SW 1271 (cell line): ENCODE measurements around the gene SLC5A10.
A peak's percentile ranks its signal among the peaks of the same experiment; 100 is the strongest.

ENCODE experiments used
- DNase-seq, 2 experiments: peaks; one replicate each; lab custom pipeline; 2025; lab: John Stamatoyannopoulos, UW

SLC5A10 gene

DNA sequence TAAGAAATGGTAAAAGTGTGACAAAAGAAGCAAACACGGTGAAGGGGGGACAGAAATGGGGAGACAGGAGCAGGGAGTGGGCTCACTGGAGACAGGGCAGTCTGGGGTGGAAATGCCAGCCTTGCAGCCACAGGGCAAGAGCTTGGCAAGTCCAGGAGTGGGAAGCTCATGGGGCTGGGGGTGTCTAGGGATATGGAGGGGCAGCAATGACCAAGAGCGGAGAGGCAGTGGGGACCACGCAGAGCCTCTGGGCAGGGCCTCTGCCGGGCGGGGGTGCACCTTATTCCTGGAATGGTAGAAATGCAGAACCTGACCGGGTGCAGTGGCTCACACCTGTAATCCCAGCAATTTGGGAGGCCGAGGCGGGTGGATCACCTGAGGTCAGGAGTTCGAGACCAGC is 12.6 kb downstream of the SLC5A10 start:
- no peak for DNase-seq

- no peak for DNase-seq
Observed at GRCh38 chr17:18965530-18966236, 13.7 kb downstream of the SLC5A10 start.

GRCh38 chr17:18966831-18967624 is 15.1 kb downstream of the SLC5A10 start:
- DNase-seq, result no peak

GRCh38 chr17:18967916-18968315 is 16.0 kb downstream of the SLC5A10 start:
- DNase-seq, result no peak

GRCh38 chr17:18968345-18968744 is 16.4 kb downstream of the SLC5A10 start:
- no peak for DNase-seq

DNA sequence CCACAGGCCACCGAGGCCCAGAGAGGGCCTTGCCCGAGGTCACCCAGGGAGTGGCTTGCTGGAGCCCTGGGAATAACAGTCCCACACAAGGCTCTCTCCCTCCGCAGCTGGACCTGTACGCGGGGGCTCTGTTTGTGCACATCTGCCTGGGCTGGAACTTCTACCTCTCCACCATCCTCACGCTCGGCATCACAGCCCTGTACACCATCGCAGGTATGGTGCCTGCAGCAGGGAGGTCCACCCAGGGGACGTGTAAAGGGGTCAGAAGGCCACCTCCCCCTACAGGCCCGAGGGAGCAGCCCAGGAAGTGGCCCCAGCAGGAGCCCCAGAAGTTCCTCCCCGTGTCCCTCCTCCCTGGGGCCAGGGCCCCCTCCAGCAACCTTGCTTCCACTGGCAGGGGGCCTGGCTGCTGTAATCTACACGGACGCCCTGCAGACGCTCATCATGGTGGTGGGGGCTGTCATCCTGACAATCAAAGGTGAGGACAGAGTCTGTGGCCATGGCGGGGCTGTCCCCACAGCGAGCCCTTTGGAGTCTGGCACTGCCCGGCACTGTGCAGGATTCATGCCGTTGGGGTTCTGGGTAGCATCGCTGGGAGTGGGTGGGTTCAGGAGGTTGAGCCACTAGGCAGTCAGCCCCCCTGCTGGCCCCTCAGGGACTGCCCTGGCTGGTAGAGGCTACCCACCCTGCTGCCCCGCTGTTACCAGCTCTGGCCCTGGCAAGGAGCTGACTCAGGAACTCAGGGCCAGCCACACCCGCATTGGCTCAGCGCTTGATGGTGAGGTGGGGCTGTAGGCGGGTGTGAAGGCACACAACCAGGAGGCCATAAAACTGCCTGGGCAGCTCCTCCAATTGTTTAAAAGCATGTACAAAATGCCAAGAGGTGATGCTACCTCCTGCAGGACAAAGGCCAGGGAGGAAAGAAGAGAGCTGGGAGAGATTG is 17.3 kb downstream of the SLC5A10 start:
- peak in 1 of 2 experiments; percentile 33 for DNase-seq

- no peak for DNase-seq
Observed at GRCh38 chr17:18970582-18971480, 18.9 kb downstream of the SLC5A10 start.

DNA sequence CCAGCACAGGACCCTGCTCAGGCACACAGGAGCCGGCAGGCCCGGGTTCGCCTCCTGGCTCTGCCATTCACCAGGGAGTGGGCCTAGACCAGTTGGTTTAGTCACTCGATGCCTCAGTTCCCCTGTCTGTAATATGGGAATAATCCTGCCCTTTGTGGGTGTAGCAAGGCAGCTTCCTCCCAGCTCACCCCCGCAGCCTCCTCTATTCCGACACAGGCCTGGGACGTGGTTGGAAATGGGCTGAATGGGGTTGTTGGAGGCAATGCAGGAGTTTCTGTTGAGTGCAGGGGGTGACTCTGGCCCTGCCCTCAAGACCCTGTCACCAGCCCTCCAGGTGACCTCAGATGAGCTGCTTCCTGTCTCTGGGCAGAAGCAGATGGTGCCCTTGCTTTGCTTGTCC is 19.8 kb downstream of the SLC5A10 start:
- DNase-seq, result no peak

DNA sequence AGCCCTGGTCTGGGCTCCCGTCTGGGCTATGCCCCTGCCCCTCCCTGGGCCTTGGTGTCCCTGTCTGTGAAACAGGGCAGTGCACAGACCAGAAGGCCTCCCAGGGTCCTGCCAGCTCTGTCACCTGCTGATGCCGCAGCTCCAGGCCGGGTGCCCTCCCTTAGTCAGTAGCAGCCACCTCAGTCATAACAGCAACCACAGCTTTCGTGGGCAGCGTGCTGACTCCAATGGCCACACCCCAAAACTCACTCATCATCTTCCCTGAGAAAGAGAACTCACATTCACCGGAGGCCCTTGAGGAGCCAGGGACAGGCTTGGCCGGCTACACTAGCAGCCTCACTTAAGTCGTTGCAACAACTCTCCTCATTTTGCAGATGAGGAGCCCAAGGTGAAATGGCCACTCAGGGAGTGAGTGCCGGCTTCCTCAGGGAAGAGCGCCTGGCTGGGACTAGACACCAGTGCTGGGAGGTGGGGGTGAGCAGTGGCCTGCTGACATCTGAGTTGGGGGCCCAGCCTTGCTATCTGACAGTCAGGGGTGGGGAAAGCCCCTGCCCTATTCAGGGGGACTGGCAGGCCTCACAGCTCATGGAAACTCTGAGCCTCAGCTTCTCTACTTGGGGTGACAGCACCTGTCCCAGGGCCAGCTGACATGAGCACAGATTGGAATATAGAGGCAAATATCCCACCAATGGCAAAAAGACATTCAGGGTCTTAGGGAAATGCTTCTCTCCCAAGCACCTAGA is 22.6 kb downstream of the SLC5A10 start:
- DNase-seq, result no peak

DNA sequence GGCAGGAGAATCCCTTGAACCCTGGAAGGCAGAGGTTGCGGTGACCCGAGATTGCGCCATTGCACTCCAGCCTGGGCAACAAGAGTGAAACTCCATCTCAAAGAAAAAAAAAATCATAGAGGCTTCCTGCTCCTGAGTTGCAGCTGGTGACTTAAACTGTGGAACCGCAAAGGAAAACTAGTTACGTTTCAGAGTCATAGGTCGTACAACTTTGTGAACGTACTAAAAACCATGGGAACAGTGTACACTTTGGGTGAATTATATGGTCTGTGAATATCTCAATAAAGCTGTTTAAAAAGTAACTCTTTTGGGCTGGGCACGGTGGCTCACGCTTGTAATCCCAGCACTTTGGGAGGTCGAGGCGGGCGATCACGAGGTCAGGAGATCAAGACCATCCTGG is 23.6 kb downstream of the SLC5A10 start:
- DNase-seq, result no peak

DNA sequence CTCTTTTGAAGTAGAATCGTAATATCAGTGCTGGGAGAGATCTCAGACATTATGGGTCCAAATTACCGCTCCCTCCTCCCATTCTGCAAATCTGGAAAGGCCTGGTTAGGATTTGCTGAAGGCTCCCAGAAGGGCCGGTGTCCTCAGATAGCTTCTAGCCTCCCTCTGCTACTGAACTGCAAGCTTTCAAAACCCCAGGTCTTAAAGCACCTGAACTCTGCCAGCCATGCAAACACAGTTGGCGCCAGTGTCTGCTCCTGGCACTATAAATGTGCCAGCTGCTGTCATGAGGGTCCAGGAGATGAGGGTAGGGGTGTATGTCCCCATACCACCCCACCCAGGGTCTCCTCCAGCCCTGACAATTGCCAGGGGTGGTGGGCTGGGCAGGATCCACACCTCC is 24.2 kb downstream of the SLC5A10 start:
- DNase-seq, result no peak

GRCh38 chr17:18977021-18977420 is 25.1 kb downstream of the SLC5A10 start:
- no peak for DNase-seq

- no peak for DNase-seq
Observed at GRCh38 chr17:18977646-18978045, 25.7 kb downstream of the SLC5A10 start.

- no peak for DNase-seq
Observed at GRCh38 chr17:18978050-18978449, 26.1 kb downstream of the SLC5A10 start.

GRCh38 chr17:18978655-18979054 is 26.7 kb downstream of the SLC5A10 start:
- no peak for DNase-seq

DNA sequence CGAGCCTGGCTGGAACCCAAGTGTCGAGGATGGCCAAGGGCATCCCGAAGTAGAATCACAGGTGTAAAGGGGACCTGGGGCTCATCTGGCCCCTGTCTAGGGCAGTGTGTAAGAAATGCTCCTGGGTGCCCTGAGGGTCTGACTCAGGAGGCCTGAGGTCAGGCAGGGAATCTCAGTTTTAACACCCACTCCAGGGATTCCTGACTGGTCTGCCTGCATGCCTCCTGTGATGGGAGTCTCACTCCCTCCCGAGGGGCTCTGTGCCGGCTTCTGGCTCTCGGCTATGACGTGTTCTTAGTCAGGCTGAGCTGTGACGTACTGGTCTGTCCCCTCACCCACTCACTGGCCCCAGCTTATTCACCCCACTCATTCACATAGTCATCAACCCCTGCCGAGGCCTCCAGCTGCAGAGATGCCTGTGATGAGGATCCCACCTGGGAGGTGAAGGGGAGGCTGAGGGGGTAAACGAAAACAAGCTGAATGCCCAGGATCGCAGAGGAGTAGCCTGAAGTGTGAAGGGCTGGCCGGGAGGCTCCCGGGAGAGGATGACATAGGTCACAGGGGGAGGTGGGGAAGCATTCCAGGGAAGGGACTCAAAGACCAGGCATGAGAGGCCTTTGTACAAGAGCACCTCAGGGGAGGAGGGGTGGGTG is 28.8 kb downstream of the SLC5A10 start:
- no peak for DNase-seq

DNA sequence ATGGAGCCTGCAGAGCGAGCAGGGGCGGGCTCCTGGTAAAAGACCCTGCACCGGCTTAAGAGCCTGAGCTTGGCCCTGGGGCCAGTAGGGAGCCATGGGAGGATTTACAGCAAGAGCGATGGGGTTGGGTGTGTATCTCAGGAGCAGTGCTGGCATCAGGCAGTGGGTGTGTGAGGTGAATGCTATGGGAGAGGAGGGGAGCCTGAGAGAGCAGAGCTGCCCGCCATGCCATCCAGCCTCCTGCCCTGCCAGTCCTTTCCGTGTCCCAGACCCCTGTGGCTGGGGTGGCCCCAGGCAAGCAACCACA is 29.3 kb downstream of the SLC5A10 start:
- no peak for DNase-seq

DNA sequence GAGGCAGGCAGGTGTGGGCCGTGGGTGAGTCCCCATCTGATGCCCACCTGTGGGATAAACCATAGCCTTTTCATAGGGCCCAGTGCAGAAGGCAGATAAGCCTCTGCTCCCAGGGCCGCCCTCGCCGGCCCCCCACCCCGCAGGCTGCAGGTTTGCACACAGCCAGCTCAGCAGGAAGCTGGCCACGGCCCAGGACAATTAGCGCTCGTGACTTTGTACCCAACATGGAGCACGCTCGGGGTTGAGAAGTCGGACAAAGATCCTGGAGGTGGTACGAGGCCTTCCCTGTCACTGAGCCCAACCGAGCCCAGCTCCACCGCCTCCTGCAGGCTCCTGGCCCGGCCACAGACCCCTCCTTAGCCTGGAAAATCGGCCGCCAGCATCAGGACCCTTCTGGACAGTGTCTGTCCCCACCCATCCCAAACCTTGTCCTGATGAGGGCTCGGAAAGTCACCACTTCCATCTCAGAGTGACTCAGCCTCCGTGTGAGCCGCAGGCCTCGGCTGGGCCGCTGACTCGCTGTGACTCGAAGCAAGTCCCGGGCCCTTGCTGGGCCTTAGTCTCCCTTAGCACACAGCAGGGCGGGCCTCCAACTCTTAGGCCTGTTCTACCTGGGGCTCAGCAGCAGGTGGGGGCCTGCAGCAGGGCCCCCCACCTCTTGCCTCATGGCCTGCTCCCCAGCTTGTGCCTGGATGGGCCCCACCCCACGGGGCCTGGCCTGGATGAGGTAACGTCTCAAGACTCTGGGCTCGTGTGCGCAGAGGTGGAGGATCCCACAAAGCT is 29.9 kb downstream of the SLC5A10 start:
- peak; percentile 67 to 70 for DNase-seq
